ENCODE measurements around the gene UVRAG. TPM values are rescaled to one million over a fixed set of nuclear protein-coding genes. Genes with fewer than 3 reads are reported as not detected.

UVRAG gene
- total RNA-seq, 1 experiment from 2014 or later: 13.0 TPM

- DNase-seq (peak; percentile 68), ATAC-seq (no peak)
- H3K9me2 ChIP-seq (replicated peaks; ENCODE audit: low read length): no peaks in the 10 kb centered on the region
- no peak overlapping the region for H3K4me3 ChIP-seq (ENCODE audit: low read length)
- H3K79me2 ChIP-seq (ENCODE audit: low read length): peaks cover 4% of the 10 kb centered on the region; the same call in 1 of the 2 replicates
- H3K4me1 ChIP-seq (ENCODE audit: insufficient read depth, low read length): peaks cover 54% of the 10 kb centered on the region
- intact Hi-C loops (cut with micrococcal nuclease): loop anchor here (2.0 kb wide), 1 partner anchor 37 kb away; no protein-coding TSS in a partner anchor
- H4K20me1 ChIP-seq (ENCODE audit: low read length): no peaks in the 10 kb centered on the region
- no peaks in the 10 kb centered on the region for H3K9me3 ChIP-seq (ENCODE audit: low read length)
- H3F3A ChIP-seq (ENCODE audit: low read length, unreplicated experiment): peaks cover 15% of the 10 kb centered on the region
- BruUV-seq (replicated peaks): no TSS peak
- H3K9ac ChIP-seq (ENCODE audit: low read length): no peak overlapping the region
- no peaks in the 10 kb centered on the region for H3K36me3 ChIP-seq (ENCODE audit: low read depth, low read length)
- CTCF ChIA-PET: interaction anchor here (0.7 kb wide), 1 partner anchor 18 kb away, joined by 4 read pairs; no protein-coding TSS in a partner anchor
- H3K27ac ChIP-seq (ENCODE audit: low read length): peak overlapping the region; percentile 95
- POLR2A ChIA-PET (ENCODE audit: unreplicated experiment): no interaction called here
- no peak overlapping the region for H2AFZ ChIP-seq (ENCODE audit: low read length)
- H3K4me2 ChIP-seq (ENCODE audit: low read length): peak overlapping the region; percentile 15
- no peaks in the 10 kb centered on the region for H3K27me3 ChIP-seq (ENCODE audit: low read length)
- TF ChIP-seq EZH2 (IDR thresholded peaks at IDR 0.05; ENCODE audit: low read length, unreplicated experiment): no peak
- no peak for TF ChIP-seq CTCF (conservative IDR thresholded peaks at IDR 0.05; ENCODE audit: low read depth, low read length)
- no peak for TF ChIP-seq EZH2phosphoT487 (IDR thresholded peaks at IDR 0.05; ENCODE audit: borderline replicate concordance, low read length)
These were observed 190.7 kb downstream of the UVRAG start for GRCh38 chr11:76005756-76006155.

GRCh38 chr11:76007166-76007565 is 192.2 kb downstream of the UVRAG start:
- CTCF ChIA-PET: interaction anchor here (0.6 to 0.7 kb wide), 2 partner anchors 24 to 110 kb away, joined by 3 read pairs; no protein-coding TSS in a partner anchor
- ATAC-seq: peak; percentile 10; the same call in 1 of the 2 replicates
- POLR2A ChIA-PET (ENCODE audit: unreplicated experiment): interaction anchor here (0.7 kb wide), 1 partner anchor 30 kb away, joined by 4 read pairs; no protein-coding TSS in a partner anchor

More at GRCh38 chr11:76007166-76007565, 192.2 kb downstream of the UVRAG start:
- Histone ChIP-seq H3K4me2 (ENCODE audit: low read length) (peak overlapping the region; percentile 59), H3K27ac (ENCODE audit: low read length) (peak overlapping the region; percentile 95), H3F3A (ENCODE audit: low read length, unreplicated experiment) (peaks cover 15% of the 10 kb centered on the region), H3K36me3 (ENCODE audit: low read depth, low read length) (no peaks in the 10 kb centered on the region), H2AFZ (ENCODE audit: low read length) (no peak overlapping the region), H3K4me3 (ENCODE audit: low read length) (no peak overlapping the region), H3K27me3 (ENCODE audit: low read length) (no peaks in the 10 kb centered on the region), H3K79me2 (ENCODE audit: low read length) (peaks cover 9% of the 10 kb centered on the region; the same call in 1 of the 2 replicates), H4K20me1 (ENCODE audit: low read length) (no peaks in the 10 kb centered on the region), H3K4me1 (ENCODE audit: insufficient read depth, low read length) (peaks cover 58% of the 10 kb centered on the region), H3K9me3 (ENCODE audit: low read length) (no peaks in the 10 kb centered on the region), H3K9me2 (replicated peaks; ENCODE audit: low read length) (no peaks in the 10 kb centered on the region), H3K9ac (ENCODE audit: low read length) (peak overlapping the region; percentile 51)
- DNase-seq: no peak
- intact Hi-C loops (cut with micrococcal nuclease): loop anchor here (2.0 kb wide), 1 partner anchor 38 kb away; no protein-coding TSS in a partner anchor
- TF ChIP-seq EZH2phosphoT487 (IDR thresholded peaks at IDR 0.05; ENCODE audit: borderline replicate concordance, low read length): no peak
- no peak for TF ChIP-seq CTCF (conservative IDR thresholded peaks at IDR 0.05; ENCODE audit: low read depth, low read length)
- no peak for TF ChIP-seq EZH2 (IDR thresholded peaks at IDR 0.05; ENCODE audit: low read length, unreplicated experiment)
- BruUV-seq (replicated peaks): no TSS peak

All from PC-3 (cell line).